T-helper 1 cell treated with Interleukin-12 subunit alpha and Interleukin-12 subunit beta and Interleukin-4 antibody, amounts not matched to agents 30 μg/mL and 1 μg/mL, for 36 hours (primary cell): ENCODE results near the gene PHYHIPL.

Experiments
- H3K27ac Mint-ChIP-seq: one replicate; pipeline ENCODE4 v1.8.0; 2021; ENCODE audit warnings: mild to moderate bottlenecking, mixed read lengths
- H3K27me3 Mint-ChIP-seq: one replicate; pipeline ENCODE4 v1.8.0; 2021; ENCODE audit warnings: low read depth, mixed read lengths
- H3K36me3 Mint-ChIP-seq: one replicate; pipeline ENCODE4 v1.8.0; 2021; ENCODE audit warnings: low read depth, mixed read lengths
- H3K4me1 Mint-ChIP-seq: one replicate; pipeline ENCODE4 v1.8.0; 2021; ENCODE audit warnings: low read depth, mixed read lengths
- H3K4me3 Mint-ChIP-seq: one replicate; pipeline ENCODE4 v1.8.0; 2021; ENCODE audit warnings: mild to moderate bottlenecking, moderate library complexity, mixed read lengths
- H3K9me3 Mint-ChIP-seq: one replicate; pipeline ENCODE4 v1.8.0; 2021; ENCODE audit warnings: mixed read lengths

PHYHIPL gene

GRCh38 chr10:59176241-59177030, at the start of gene PHYHIPL:
Gene PHYHIPL (plus strand): TSS chr10:59176643. CDS start chr10:59176854, 211 bp downstream.
- peaks cover 28% of the 10 kb centered on the region for H3K27me3 Mint-ChIP-seq
- H3K4me3 Mint-ChIP-seq, result no peak within 1 kb of the TSS
- no peaks in the 10 kb centered on the region for H3K36me3 Mint-ChIP-seq
- H3K4me1 Mint-ChIP-seq, result peaks cover 4% of the 10 kb centered on the region
- H3K9me3 Mint-ChIP-seq, result no peaks in the 10 kb centered on the region
- no peak within 1 kb of the TSS for H3K27ac Mint-ChIP-seq

GRCh38 chr10:59126991-59127390, 49.5 kb upstream of the PHYHIPL start:
- no peaks in the 10 kb centered on the region for H3K36me3 Mint-ChIP-seq
- H3K27ac Mint-ChIP-seq, result no peak overlapping the region
- H3K27me3 Mint-ChIP-seq, result no peaks in the 10 kb centered on the region
- H3K4me3 Mint-ChIP-seq, result no peak overlapping the region
- H3K4me1 Mint-ChIP-seq, result no peaks in the 10 kb centered on the region
- H3K9me3 Mint-ChIP-seq, result no peaks in the 10 kb centered on the region

GRCh38 chr10:59127991-59128390, 48.5 kb upstream of the PHYHIPL start:
- H3K27me3 Mint-ChIP-seq, result no peaks in the 10 kb centered on the region
- H3K36me3 Mint-ChIP-seq, result no peaks in the 10 kb centered on the region
- no peaks in the 10 kb centered on the region for H3K4me1 Mint-ChIP-seq
- H3K27ac Mint-ChIP-seq, result no peak overlapping the region
- no peaks in the 10 kb centered on the region for H3K9me3 Mint-ChIP-seq
- no peak overlapping the region for H3K4me3 Mint-ChIP-seq

- Mint-ChIP-seq H3K4me3 (no peak overlapping the region), H3K36me3 (no peaks in the 10 kb centered on the region), H3K4me1 (no peaks in the 10 kb centered on the region), H3K27me3 (no peaks in the 10 kb centered on the region), H3K27ac (no peak overlapping the region), H3K9me3 (no peaks in the 10 kb centered on the region)
Measured at GRCh38 chr10:59129867-59130266, 46.6 kb upstream of the PHYHIPL start.

- no peak overlapping the region for H3K27ac Mint-ChIP-seq
Measured at GRCh38 chr10:59131666-59132065, 44.8 kb upstream of the PHYHIPL start.

GRCh38 chr10:59133841-59134593, 42.4 kb upstream of the PHYHIPL start:
- no peaks in the 10 kb centered on the region for H3K4me1 Mint-ChIP-seq
- H3K27me3 Mint-ChIP-seq, result no peaks in the 10 kb centered on the region
- H3K36me3 Mint-ChIP-seq, result no peaks in the 10 kb centered on the region
- H3K4me3 Mint-ChIP-seq, result no peak overlapping the region
- H3K27ac Mint-ChIP-seq, result no peak overlapping the region
- no peaks in the 10 kb centered on the region for H3K9me3 Mint-ChIP-seq

More at GRCh38 chr10:59131666-59132065, 44.8 kb upstream of the PHYHIPL start:
- Mint-ChIP-seq H3K4me3 (no peak overlapping the region), H3K36me3 (no peaks in the 10 kb centered on the region), H3K9me3 (no peaks in the 10 kb centered on the region), H3K4me1 (no peaks in the 10 kb centered on the region), H3K27me3 (no peaks in the 10 kb centered on the region)

GRCh38 chr10:59134785-59135184, 41.7 kb upstream of the PHYHIPL start:
- Mint-ChIP-seq H3K27ac (no peak overlapping the region), H3K4me1 (no peaks in the 10 kb centered on the region), H3K4me3 (no peak overlapping the region), H3K9me3 (no peaks in the 10 kb centered on the region), H3K36me3 (no peaks in the 10 kb centered on the region), H3K27me3 (no peaks in the 10 kb centered on the region)

GRCh38 chr10:59135275-59135674, 41.2 kb upstream of the PHYHIPL start:
- H3K36me3 Mint-ChIP-seq, result no peaks in the 10 kb centered on the region
- no peak overlapping the region for H3K4me3 Mint-ChIP-seq
- H3K4me1 Mint-ChIP-seq, result no peaks in the 10 kb centered on the region

GRCh38 chr10:59138052-59138451, 38.4 kb upstream of the PHYHIPL start:
- H3K27me3 Mint-ChIP-seq, result no peaks in the 10 kb centered on the region
- H3K27ac Mint-ChIP-seq, result no peak overlapping the region
- no peaks in the 10 kb centered on the region for H3K36me3 Mint-ChIP-seq
- H3K4me3 Mint-ChIP-seq, result no peak overlapping the region
- H3K4me1 Mint-ChIP-seq, result no peaks in the 10 kb centered on the region
- no peaks in the 10 kb centered on the region for H3K9me3 Mint-ChIP-seq

More at GRCh38 chr10:59135275-59135674, 41.2 kb upstream of the PHYHIPL start:
- Mint-ChIP-seq H3K9me3 (no peaks in the 10 kb centered on the region), H3K27me3 (no peaks in the 10 kb centered on the region), H3K27ac (no peak overlapping the region)

- Mint-ChIP-seq H3K27ac (no peak overlapping the region), H3K4me1 (no peaks in the 10 kb centered on the region), H3K36me3 (no peaks in the 10 kb centered on the region), H3K9me3 (no peaks in the 10 kb centered on the region), H3K27me3 (no peaks in the 10 kb centered on the region), H3K4me3 (no peak overlapping the region)
Measured at GRCh38 chr10:59143544-59143943, 32.9 kb upstream of the PHYHIPL start.

- H3K4me1 Mint-ChIP-seq, result no peaks in the 10 kb centered on the region
- H3K36me3 Mint-ChIP-seq, result no peaks in the 10 kb centered on the region
- no peak overlapping the region for H3K27ac Mint-ChIP-seq
- H3K27me3 Mint-ChIP-seq, result no peaks in the 10 kb centered on the region
- no peak overlapping the region for H3K4me3 Mint-ChIP-seq
- no peaks in the 10 kb centered on the region for H3K9me3 Mint-ChIP-seq
Measured at GRCh38 chr10:59148701-59149100, 27.7 kb upstream of the PHYHIPL start.

- H3K36me3 Mint-ChIP-seq, result no peaks in the 10 kb centered on the region
- H3K4me3 Mint-ChIP-seq, result no peak overlapping the region
- H3K9me3 Mint-ChIP-seq, result no peaks in the 10 kb centered on the region
- H3K4me1 Mint-ChIP-seq, result no peaks in the 10 kb centered on the region
- no peaks in the 10 kb centered on the region for H3K27me3 Mint-ChIP-seq
- H3K27ac Mint-ChIP-seq, result no peak overlapping the region
Measured at GRCh38 chr10:59155556-59155955, 20.9 kb upstream of the PHYHIPL start.

- Mint-ChIP-seq H3K27me3 (no peaks in the 10 kb centered on the region), H3K36me3 (no peaks in the 10 kb centered on the region), H3K4me1 (no peaks in the 10 kb centered on the region), H3K4me3 (no peak overlapping the region), H3K9me3 (no peaks in the 10 kb centered on the region), H3K27ac (no peak overlapping the region)
Measured at GRCh38 chr10:59167512-59167911, 8.9 kb upstream of the PHYHIPL start.

- Mint-ChIP-seq H3K9me3 (no peaks in the 10 kb centered on the region), H3K27me3 (peaks cover 22% of the 10 kb centered on the region), H3K36me3 (no peaks in the 10 kb centered on the region), H3K4me1 (peaks cover 4% of the 10 kb centered on the region), H3K4me3 (no peak overlapping the region), H3K27ac (no peak overlapping the region)
Measured at GRCh38 chr10:59172567-59172966, 3.9 kb upstream of the PHYHIPL start.

- no peaks in the 10 kb centered on the region for H3K36me3 Mint-ChIP-seq
- H3K27me3 Mint-ChIP-seq, result peaks cover 24% of the 10 kb centered on the region
- H3K4me3 Mint-ChIP-seq, result no peak overlapping the region
- peaks cover 4% of the 10 kb centered on the region for H3K4me1 Mint-ChIP-seq
- no peak overlapping the region for H3K27ac Mint-ChIP-seq
- H3K9me3 Mint-ChIP-seq, result no peaks in the 10 kb centered on the region
Measured at GRCh38 chr10:59173414-59173813, 3.0 kb upstream of the PHYHIPL start.
